Mesenteric fat pad (tissue), 1 donor: ENCODE measurements around the gene HES3. TPM values are rescaled to one million over a fixed set of nuclear protein-coding genes. Genes with fewer than 3 reads are reported as not detected.

Source experiments
- DNase-seq: peaks from one replicate; pipeline ENCODE4 v3.0.0-alpha.2; 2020; ENCODE audit warnings: low spot score
- total RNA-seq: library from RNA; stranded (reverse); fragmentation: NEBNext Ultra II Directional; extraction: Animal tissue kit (Norgen Biotek cat#: 25700); gene quantifications from one replicate; pipeline ENCODE4 v1.2.1, GENCODE V29; 2021
- donor health status: DM: yes; HTN: yes; CAD: no.

HES3 gene
- total RNA-seq, 1 donor from 2014 or later: not detected

GRCh38 chr1:6276811-6277555 lies 33.0 kb downstream of the HES3 start:
- DNase-seq: no peak

DNA sequence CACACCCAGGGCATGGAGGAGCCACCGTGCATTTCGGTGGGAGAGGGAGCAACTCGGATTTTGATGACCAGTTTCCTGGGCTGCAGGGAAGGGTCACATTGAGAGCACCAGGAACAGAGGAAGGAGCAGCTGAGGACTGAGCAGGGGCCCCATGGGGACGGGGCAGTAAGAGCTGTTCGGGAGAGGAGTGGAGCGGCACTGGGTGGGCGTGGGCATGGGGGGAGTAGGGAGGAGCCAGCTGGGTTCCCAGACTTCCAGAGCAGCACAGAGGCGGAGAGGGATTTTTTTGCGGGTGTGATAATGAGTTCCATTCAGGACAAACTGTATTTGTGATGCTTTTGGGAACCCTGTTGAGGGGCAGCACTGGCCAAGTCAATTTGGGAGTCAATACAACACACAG lies 34.3 kb downstream of the HES3 start:
- DNase-seq: no peak

- no peak for DNase-seq
These were observed 35.1 kb downstream of the HES3 start for GRCh38 chr1:6279066-6279465.

DNA sequence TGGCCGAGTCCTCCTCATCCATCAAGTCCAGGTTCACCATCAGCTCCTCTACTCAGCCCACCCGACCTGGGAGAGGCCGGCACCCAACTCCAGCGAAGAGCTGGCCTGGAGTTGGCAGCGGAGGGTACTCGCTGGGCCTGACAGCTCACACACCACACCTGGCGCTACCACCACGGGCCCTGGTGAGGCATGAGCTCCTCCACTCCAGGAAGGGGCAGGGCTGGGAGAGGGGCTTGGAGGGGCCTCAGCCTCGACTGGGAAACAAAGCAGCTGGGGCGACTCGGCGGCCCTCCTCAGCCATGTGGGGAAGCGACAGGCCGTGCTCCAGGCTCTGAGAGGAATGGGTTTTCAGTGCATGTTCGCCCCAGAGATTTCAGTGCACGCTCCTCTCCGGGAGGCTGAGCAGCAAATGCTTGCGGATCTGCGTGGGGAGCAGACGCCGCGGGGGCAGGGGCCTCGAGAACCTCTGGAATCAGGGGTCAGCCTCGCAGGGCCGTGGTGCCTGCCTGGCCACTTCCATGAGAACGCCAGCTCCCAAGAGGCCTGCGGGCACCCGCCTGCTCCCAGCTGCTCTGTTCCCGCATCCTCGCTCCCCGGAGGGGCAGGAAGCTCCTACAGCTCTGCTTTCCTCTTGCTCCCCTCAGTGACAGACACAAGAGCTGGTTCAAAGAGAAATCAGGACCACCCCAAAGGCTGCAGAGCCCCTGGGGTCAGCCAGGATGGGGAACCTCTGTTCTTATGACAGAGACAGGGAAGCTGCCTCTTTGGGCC lies 35.8 kb downstream of the HES3 start:
- no peak for DNase-seq

- DNase-seq: no peak
These were observed 36.9 kb downstream of the HES3 start for GRCh38 chr1:6280761-6281451.

GRCh38 chr1:6281511-6282402 lies 37.8 kb downstream of the HES3 start:
- no peak for DNase-seq

DNA sequence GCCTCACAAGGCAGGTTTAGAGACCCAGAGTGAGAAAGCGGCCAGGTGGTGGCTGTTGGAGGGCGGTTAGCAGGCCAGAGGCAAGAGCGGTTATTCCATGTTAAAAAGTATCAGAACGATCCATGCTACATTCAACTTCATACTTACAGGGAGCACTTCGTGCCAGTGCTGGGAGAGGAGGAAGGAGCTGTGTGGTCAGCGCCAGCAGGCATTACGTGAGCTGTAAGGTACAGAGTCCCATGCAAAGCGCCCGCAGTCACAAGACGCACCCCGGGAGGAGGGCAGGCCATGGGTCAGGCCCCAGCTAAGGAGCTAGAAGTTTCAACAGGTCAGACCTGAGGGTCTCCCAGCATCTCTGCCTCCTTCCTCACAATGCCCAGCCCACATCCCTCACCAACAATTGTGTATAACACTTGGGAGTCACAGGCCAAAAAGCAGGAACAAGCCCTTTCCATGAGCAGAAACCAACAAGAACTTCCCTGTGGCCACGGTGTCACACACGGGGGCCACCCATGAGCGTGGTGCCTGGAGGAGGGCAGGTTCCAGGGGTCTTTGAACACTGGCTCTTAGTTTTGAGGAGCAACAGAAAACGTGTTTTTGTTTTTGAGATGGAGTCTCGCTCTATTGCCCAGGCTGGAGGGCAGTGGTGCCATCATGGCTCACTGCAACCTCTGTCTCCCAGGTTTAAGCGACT lies 38.7 kb downstream of the HES3 start:
- DNase-seq: no peak

DNA sequence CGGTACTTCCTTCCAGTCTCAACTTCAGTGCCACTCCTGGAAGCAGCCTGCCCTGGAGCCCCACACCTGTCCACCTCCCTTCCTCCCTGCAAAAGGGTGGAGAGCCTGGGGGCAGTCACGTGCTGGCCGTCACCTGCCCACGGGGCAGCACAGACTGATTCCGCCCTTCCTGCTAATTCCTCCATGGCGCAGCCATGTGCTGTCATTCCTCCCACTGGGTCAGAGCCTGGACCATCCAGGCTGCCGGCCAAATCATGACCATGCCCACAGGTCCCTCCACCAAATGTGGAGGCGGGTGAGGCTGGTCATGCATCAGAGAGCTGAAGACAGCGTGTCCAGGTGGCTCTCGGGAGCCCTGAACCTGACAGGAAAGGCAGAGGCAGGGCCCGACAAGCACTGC lies 41.4 kb downstream of the HES3 start:
- no peak for DNase-seq

DNA sequence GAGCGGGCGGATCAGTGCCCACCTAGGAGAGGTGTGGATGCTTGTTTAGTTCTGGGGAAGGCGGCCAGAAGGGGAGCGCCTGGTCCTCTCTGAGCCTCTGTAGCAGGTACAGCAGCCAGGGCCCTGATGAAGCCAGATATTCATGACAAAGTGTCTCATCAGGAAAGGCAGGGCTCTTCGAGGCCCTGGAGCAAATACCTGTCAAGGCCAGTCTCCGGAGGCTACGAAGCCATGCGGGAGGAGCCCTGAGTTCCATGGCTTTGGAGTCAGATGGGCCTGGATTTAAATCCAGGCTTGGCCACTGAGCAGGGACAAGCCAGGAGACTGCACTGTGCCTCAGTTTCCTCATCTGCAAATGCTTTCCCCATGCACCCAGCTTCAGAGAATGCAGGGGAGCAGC lies 42.3 kb downstream of the HES3 start:
- DNase-seq: no peak

- no peak for DNase-seq
These were observed 43.0 kb downstream of the HES3 start for GRCh38 chr1:6287029-6287428.

DNA sequence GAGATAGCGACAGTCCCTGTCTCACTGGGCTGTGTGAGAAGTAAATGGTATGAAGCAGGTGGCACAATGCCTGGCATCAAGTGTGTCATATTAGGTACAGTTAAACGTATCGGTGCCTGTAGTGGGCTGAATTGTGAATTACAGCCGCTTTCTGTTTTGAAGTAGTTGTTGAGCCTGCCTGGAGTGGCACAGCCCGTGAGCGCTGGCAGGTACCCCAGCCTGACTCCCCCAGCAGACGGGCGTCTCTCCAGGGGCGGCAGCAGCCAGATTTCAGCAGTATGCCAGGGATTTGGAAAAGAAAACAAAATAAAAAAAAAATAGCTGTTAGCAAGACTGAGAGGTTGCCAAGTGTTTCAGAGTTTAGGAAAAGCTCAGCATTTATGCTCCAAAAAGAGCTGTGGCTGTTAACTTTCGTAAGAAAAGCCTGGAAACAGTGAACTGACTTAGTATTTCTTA lies 43.5 kb downstream of the HES3 start:
- no peak for DNase-seq

DNA sequence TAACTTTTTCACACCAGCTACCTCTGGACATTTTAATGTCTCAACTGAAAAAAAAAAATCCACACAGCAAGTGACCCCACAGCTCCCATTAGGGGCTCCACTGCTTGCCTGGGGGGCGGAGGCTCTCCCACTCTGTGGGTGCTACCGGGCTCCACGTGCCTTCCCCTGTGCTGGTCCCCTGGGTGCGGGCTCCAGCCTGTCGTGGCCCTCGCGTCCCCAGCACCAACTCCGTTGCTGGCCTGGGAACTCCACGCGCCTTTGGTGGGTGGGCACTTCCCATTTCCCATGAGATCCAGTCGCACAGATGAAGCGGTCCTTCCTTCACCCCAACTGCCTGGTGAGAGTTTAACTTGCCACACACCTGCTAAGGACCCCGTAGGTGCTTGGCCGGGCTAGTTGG lies 44.0 kb downstream of the HES3 start:
- no peak for DNase-seq

DNA sequence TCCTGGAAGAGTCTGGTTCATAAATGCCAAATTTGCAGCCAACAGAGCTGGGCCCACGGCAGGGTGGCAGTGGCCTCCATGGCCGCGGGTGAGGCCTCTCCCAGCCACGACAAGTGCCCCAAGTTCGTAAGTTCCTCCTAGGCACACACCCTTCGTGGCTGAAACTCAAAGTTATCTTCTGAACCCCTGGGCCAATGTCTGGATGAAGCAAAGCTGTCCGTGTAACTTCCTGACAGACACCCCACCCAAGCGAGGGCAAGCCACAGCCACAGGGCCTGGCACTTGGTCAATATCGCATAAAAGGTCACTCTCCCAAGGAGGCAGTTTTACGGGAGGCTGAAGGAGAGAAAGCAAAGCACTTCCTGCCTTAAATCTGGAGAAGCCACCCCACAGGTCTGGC lies 44.7 kb downstream of the HES3 start:
- no peak for DNase-seq

GRCh38 chr1:6292102-6292501 lies 48.1 kb downstream of the HES3 start:
- no peak for DNase-seq

GRCh38 chr1:6294080-6294889 lies 50.3 kb downstream of the HES3 start:
- DNase-seq: no peak

GRCh38 chr1:6294890-6295556 lies 51.0 kb downstream of the HES3 start:
- no peak for DNase-seq
